Hepatocyte (in vitro differentiated cells): ENCODE data around the gene MTA1. TPM values are rescaled to one million over a fixed set of nuclear protein-coding genes. Genes with fewer than 3 reads are reported as not detected.

Experiments used
- DNase-seq: peaks from one replicate; pipeline ENCODE4 v3.0.0-alpha.2; 2016; ENCODE audit warnings: low spot score
- H2AFZ ChIP-seq: fragments of 200-600 bp; sonication (generic); 2 replicates; pipeline ENCODE4 v1.6.0; 2016; ENCODE audit warnings: antibody characterized with exemption, mild to moderate bottlenecking
- H3K27ac ChIP-seq: fragments of 200-600 bp; sonication (generic); 2 replicates; pipeline ENCODE4 v1.5.1; 2016; ENCODE audit warnings: mild to moderate bottlenecking
- H3K27me3 ChIP-seq: fragments of 200-600 bp; sonication (generic); 2 replicates; pipeline ENCODE4 v1.6.1; 2016
- H3K36me3 ChIP-seq: fragments of 200-600 bp; sonication (generic); replicated peaks from 2 replicates; pipeline ENCODE4 v1.5.1; 2016; ENCODE audit warnings: low read depth; ENCODE audit not compliant: insufficient read depth
- H3K4me1 ChIP-seq: fragments of 200-600 bp; sonication (generic); 2 replicates; pipeline ENCODE4 v1.5.1; 2016; ENCODE audit warnings: mild to moderate bottlenecking, moderate library complexity; ENCODE audit not compliant: insufficient read depth
- H3K4me2 ChIP-seq: fragments of 200-600 bp; sonication (generic); 2 replicates; pipeline ENCODE4 v1.6.0; 2016
- H3K4me3 ChIP-seq: fragments of 200-600 bp; sonication (generic); 2 replicates; pipeline ENCODE4 v1.5.1; 2016; ENCODE audit warnings: mild to moderate bottlenecking
- H3K79me2 ChIP-seq: fragments of 200-600 bp; sonication (generic); 2 replicates; pipeline ENCODE4 v1.6.0; 2017; ENCODE audit warnings: mild to moderate bottlenecking
- H3K9me2 ChIP-seq: fragments of 200-600 bp; sonication (generic); replicated peaks from 2 replicates; pipeline ENCODE4 v1.6.0; 2017; ENCODE audit warnings: mild to moderate bottlenecking; ENCODE audit not compliant: insufficient read depth
- H3K9me3 ChIP-seq: fragments of 200-600 bp; sonication (generic); 2 replicates; pipeline ENCODE4 v1.5.1; 2016; ENCODE audit warnings: low read depth, mild to moderate bottlenecking
- H4K20me1 ChIP-seq: fragments of 200-600 bp; sonication (generic); 2 replicates; pipeline ENCODE4 v1.6.0; 2016; ENCODE audit warnings: mild to moderate bottlenecking; ENCODE audit not compliant: insufficient read depth, poor library complexity, severe bottlenecking
- CTCF ChIP-seq: fragments of 200-600 bp; sonication (generic); IDR thresholded peaks from 2 replicates; pipeline ENCODE4 v1.5.1; 2016; ENCODE audit warnings: antibody characterized with exemption, mild to moderate bottlenecking; ENCODE audit not compliant: poor library complexity
- EZH2 ChIP-seq: fragments of 200-600 bp; sonication (generic); IDR thresholded peaks from 2 replicates; pipeline ENCODE4 v1.6.1; 2016; ENCODE audit warnings: antibody characterized with exemption, mild to moderate bottlenecking, borderline replicate concordance
- EZH2phosphoT487 ChIP-seq: fragments of 200-600 bp; sonication (generic); IDR thresholded peaks from one replicate; pipeline ENCODE4 v1.6.1; 2018; ENCODE audit warnings: antibody characterized with exemption, mild to moderate bottlenecking, low read depth, moderate library complexity; ENCODE audit not compliant: unreplicated experiment, severe bottlenecking
- WGBS: methylation state at CpG from one replicate; pipeline ENCODE4 v1.1.6; 2016; ENCODE audit warnings: low lambda C conversion rate; ENCODE audit errors: missing lambda C conversion rate; 5-methylcytosine and 5-hydroxymethylcytosine counted together
- polyA plus RNA-seq: library from polyadenylated mRNA; unstranded; fragments of >200 nt; fragmentation: Nextera tagmentation; extraction: Ambion mirVana; gene quantifications from 2 replicates; pipeline ENCODE4 v1.2.1, GENCODE V29; 2016
- total RNA-seq: library from RNA; depleted of rRNA; stranded (reverse); fragments of >200 nt; gene quantifications from 2 replicates; pipeline ENCODE4 v1.2.3, GENCODE V29; 2014

The MTA1 gene
- total and polyA plus RNA-seq, 2 experiments from 2014 or later = 48.1 to 52.7 TPM

DNA sequence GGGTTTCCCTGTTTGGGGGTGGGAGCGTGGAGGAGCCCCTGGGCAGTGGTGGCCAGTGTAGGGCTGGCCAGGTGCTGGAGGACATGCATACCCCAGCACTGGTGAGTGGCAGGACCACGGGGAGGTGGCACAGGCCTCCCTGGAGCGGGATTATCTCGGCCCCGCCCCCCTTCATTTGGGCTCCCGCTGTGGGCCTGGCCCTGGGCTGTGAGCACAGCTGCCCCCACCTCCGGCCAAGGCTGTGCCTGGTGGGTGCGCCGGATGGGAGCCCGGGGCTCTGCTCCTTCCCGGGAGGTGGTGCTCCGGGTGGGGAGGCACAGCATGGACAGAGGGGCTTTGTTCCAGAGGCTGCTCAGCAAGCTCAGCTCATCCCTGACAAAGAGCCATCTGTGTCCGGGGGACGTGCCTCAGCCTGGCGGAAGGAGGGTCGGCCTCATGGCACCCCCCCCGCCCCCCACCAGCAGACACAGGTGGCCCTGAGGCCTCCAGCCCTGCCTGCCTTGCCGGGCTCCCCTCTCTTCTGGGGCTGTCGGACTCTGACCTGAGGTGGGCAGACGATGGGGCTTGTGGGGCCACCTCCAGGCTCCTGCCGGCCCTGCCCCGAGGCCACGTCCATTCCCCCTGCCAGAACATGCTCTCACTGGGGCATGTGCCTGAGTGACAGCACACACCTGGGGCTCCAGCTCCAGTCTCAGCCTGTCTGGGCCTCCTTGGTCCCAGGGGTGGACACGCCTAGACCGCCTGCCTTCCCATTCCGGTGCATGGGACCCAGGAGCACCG lies 79.8 kb downstream of the MTA1 start:
- Histone ChIP-seq H3K27ac (no peak overlapping the region), H3K27me3 (no peaks in the 10 kb centered on the region), H4K20me1 (no peaks in the 10 kb centered on the region), H3K4me3 (no peak overlapping the region), H3K4me2 (no peak overlapping the region), H3K79me2 (no peaks in the 10 kb centered on the region), H3K9me3 (no peaks in the 10 kb centered on the region), H3K4me1 (no peaks in the 10 kb centered on the region), H3K9me2 (no peaks in the 10 kb centered on the region), H3K36me3 (no peaks in the 10 kb centered on the region), H2AFZ (no peak overlapping the region)
- WGBS = 83% methylated on average over 20 of the region's 27 CpGs
- TF ChIP-seq EZH2phosphoT487 = no peak
- no peak for TF ChIP-seq CTCF
- no peak for TF ChIP-seq EZH2
- DNase-seq = no peak

- no peak for TF ChIP-seq EZH2phosphoT487
- no peak for TF ChIP-seq CTCF
- TF ChIP-seq EZH2 = no peak
- no peak for DNase-seq
- H3K9me3 ChIP-seq = no peaks in the 10 kb centered on the region
- no peaks in the 10 kb centered on the region for H3K79me2 ChIP-seq
- no peaks in the 10 kb centered on the region for H3K9me2 ChIP-seq
- H3K4me1 ChIP-seq = no peaks in the 10 kb centered on the region
- H2AFZ ChIP-seq = no peak overlapping the region
- H3K27me3 ChIP-seq = no peaks in the 10 kb centered on the region
- no peaks in the 10 kb centered on the region for H3K36me3 ChIP-seq
- 87% methylated on average over 21 of the region's 21 CpGs for WGBS
- no peak overlapping the region for H3K27ac ChIP-seq
- no peaks in the 10 kb centered on the region for H4K20me1 ChIP-seq
- H3K4me2 ChIP-seq = no peak overlapping the region
- H3K4me3 ChIP-seq = no peak overlapping the region
These were observed 80.6 kb downstream of the MTA1 start for GRCh38 chr14:105500036-105500725.

GRCh38 chr14:105500726-105501101 lies 81.1 kb downstream of the MTA1 start:
- H4K20me1 ChIP-seq = no peaks in the 10 kb centered on the region
- WGBS = 75% methylated on average over 10 of the region's 10 CpGs
- no peak for DNase-seq
- H3K36me3 ChIP-seq = no peaks in the 10 kb centered on the region
- no peak overlapping the region for H2AFZ ChIP-seq
- no peaks in the 10 kb centered on the region for H3K4me1 ChIP-seq
- H3K9me2 ChIP-seq = no peaks in the 10 kb centered on the region
- no peak overlapping the region for H3K27ac ChIP-seq
- H3K4me2 ChIP-seq = no peak overlapping the region
- no peaks in the 10 kb centered on the region for H3K9me3 ChIP-seq
- H3K4me3 ChIP-seq = no peak overlapping the region
- no peaks in the 10 kb centered on the region for H3K27me3 ChIP-seq
- H3K79me2 ChIP-seq = no peaks in the 10 kb centered on the region
- TF ChIP-seq CTCF (no peak), EZH2 (no peak), EZH2phosphoT487 (no peak)
